NOMO-1 (cell line): ENCODE results near the gene TTYH2.

Source experiments
- DNase-seq, 2 experiments: peaks; one replicate each; lab custom pipeline; 2025; ENCODE audit not compliant: unreplicated experiment in 2 of 2; lab: John Stamatoyannopoulos, UW

Gene TTYH2

GRCh38 chr17:74231928-74232907 lies 18.8 kb downstream of the TTYH2 start:
- DNase-seq: no peak

- DNase-seq: no peak
Observed at GRCh38 chr17:74233937-74234336, 20.6 kb downstream of the TTYH2 start.

GRCh38 chr17:74234486-74234885 lies 21.1 kb downstream of the TTYH2 start:
- DNase-seq: peak in 1 of 2 experiments; percentile 24

GRCh38 chr17:74235040-74235581 lies 21.7 kb downstream of the TTYH2 start:
- peak; percentile 39 to 70 for DNase-seq

GRCh38 chr17:74235911-74236371 lies 22.6 kb downstream of the TTYH2 start:
- DNase-seq: no peak

DNA sequence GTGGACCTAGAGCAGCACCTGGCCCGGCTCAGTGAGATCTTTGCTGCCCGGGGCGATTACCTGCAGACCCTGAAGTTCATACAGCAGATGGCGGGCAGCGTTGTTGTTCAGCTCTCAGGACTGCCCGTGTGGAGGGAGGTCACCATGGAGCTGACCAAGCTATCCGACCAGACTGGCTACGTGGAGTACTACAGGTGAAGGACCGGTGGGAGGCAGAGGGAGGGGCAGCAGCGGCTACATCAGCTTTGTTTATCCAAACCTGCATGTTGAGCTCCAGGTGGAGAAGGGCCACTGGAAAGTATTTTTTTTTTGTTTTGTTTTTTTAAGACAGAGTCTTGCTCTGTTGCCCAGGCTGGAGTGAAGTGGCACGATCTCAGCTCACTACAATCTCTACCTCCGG lies 23.9 kb downstream of the TTYH2 start:
- DNase-seq: no peak

DNA sequence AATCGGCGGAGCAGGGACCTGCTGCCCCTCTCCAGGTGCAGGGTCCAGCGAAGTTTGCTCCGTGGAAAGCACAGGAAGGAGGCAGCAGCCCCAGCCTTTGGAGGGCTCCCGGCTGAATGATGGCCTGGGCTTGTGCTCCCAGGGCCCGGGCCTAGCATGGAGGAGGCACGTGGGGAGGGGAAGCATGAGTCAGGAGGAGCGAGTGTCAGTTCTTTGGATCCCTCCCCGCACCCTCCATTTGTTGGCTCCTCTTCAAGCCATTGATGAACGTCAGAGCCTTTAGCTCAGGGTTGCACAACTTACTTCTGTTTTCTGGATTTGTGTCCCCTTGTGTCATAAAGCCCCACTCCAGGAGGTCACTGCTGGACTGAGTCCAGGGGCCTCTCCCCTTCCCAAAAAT lies 25.8 kb downstream of the TTYH2 start:
- peak; percentile 44 to 63 for DNase-seq

DNA sequence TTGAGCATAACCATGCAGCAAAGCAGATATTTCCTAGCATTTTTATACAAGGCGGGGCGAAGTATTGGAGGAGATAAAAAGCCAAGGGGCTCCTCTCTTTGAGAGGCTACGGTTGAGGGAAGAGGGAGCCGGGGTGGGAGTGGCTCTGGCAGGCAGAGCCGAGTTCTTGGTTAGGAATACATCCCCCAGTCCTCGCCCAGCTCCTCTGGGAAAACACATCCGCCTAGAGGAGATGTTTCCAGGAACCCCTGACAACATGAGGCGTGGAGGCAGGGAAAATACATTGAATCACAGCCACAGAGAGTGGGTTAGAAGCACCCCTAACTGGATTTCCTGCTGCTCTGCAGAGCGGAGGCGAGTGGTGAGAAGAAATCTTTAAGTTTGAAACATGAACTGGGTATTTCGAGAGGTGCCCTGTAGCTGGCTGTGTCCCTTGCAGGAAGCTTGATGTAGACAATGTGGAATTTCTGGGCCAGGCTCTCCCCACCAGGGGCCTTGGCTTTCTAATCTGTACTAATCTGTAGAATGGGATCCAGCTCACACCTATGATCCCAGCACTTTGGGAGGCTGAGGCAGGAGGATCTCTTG lies 27.3 kb downstream of the TTYH2 start:
- no peak for DNase-seq

- no peak for DNase-seq
Observed at GRCh38 chr17:74241431-74241830, 28.1 kb downstream of the TTYH2 start.

- no peak for DNase-seq
Observed at GRCh38 chr17:74241847-74242246, 28.5 kb downstream of the TTYH2 start.

DNA sequence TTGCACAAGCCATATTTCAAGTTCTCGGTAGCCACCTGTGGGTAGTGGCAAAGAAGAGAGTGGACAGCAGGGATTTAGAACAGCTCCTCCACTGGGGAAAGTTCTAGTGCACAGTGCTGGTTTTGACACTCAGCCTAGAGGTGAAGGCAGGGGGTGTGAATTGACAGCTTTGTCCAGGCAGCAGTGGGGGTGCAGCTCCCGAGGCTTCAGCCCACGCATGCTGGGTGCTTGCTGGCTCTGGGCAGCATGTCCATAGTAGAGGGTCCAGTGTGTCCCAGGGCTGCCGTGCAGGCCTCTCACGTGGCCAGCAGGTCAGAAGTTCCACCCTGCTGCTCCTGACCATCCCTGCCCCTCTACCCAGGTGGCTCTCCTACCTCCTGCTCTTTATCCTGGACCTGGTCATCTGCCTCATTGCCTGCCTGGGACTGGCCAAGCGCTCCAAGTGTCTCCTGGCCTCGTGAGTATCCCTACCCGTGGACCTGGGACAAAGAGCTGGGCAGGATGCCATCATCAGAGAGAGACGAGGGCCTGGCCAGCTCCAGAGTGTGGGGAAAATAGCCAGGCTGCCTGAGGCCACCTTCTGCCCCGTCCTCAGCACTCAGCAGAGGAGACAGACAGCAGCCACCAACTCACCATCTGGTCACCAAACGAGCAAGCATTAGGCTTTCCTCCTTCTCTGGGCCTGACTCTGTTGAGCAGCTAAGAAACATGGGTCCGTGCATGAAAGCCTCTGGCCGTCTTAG lies 29.8 kb downstream of the TTYH2 start:
- DNase-seq: no peak

GRCh38 chr17:74244128-74244527 lies 30.8 kb downstream of the TTYH2 start:
- DNase-seq: no peak

DNA sequence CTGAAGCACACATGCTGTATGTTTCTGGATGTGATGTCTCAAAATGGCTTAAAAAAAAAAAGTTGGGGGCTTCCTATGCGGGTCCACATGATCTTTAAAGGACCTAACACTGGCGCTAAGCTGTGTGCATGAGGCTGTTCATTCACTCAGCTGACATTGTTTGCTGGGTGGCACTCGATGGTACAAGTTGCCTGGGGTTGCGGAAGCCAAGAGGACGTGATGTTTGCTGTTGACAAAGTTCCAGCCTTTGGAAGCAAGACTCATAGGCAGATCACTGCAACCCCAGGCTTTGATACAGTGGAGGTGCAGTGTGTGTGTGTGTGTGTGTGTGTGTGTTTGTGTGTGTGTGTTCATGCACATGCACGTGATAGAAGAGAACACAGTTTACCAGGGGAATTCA lies 31.2 kb downstream of the TTYH2 start:
- no peak for DNase-seq

GRCh38 chr17:74245145-74245831 lies 31.9 kb downstream of the TTYH2 start:
- no peak for DNase-seq

DNA sequence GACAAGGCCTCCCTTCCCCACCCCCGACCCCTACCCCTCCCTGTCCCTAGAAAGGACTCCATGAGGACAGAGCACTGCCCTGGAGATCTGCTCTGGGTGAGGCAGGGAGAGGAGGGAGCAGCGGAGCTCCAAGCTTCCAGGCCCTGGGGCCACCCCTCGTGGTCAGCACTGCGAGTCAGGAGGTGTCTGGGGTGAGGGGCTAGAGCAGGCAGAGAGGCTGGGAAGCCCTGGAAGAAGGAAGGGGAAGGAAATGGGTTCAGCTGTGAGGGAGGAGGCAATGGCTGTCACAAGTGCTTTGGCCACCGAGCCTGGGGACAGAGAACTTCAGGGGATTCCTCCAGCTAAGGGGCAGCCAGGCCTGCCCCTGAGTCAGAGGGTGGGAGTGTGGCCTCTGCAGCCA lies 32.5 kb downstream of the TTYH2 start:
- DNase-seq: no peak

- DNase-seq: no peak
Observed at GRCh38 chr17:74249590-74250270, 36.4 kb downstream of the TTYH2 start.

DNA sequence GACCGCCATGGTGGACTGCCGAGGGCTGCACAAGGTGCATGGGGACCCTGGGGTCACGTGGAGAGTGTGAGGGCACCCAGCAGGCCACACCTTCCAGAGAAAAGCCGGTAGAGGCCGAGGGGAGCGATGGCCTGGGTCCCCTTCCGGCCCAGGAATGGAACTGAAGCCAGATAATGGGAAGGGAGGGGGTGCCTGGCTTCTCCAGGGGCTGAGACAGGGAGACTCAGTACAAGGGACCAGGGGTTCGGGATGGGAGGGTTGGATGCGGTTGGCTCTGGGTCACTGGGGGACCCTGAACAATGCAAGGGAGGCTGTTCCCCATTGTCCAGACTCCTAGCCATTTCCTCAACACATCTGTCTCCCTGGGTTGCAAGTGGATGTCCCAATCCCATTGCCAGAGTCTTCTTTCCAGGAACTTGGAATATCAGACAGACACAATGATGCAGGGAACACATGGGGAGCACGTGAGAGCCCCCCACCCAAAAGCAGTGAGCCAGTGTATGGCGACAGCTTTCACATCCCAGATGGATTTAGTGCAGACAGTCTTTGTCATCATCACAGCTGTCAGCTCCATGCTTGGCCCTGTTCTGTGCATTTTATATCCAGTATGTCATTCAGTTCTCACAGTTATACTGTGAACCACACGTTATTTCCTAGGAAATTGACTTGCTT lies 37.1 kb downstream of the TTYH2 start:
- DNase-seq: no peak

DNA sequence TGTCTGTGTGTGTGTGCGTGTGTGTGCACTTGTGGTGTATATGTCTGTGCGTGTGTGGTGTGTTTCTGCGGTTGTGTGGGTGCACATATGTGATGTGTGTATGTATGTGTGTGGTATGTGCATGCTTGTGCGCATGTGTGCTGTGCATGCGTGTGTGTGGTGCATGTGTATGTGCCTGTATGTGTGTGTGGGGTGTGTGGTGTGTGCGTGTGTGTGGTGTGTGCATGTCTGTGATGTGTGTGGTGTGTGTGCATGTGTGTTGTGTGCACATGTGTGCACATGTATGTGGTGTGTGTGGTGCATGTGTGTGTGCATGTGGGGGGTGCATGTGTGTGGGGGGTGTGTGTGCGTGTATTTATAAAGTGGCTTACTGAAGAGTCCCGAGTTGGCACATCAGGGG lies 37.7 kb downstream of the TTYH2 start:
- DNase-seq: no peak

GRCh38 chr17:74251569-74251968 lies 38.2 kb downstream of the TTYH2 start:
- no peak for DNase-seq
